ENCODE measurements around the gene CDH12.

CDH12 gene

GRCh38 chr5:21818370-21818720 is 1034.8 kb downstream of the CDH12 start:
- no peak for ATAC-seq
- no peak for TF ChIP-seq ZNF8 (CRISPR knock-in tag; IDR thresholded peaks at IDR 0.05)
- no peak for TF ChIP-seq TOX (CRISPR knock-in tag; IDR thresholded peaks at IDR 0.05; ENCODE audit: borderline replicate concordance)
- no peak for TF ChIP-seq TSHZ2 (CRISPR knock-in tag; IDR thresholded peaks at IDR 0.05)
- no peak for TF ChIP-seq ZFP3 (CRISPR knock-in tag; IDR thresholded peaks at IDR 0.05)
- no peak for TF ChIP-seq PATZ1 (CRISPR knock-in tag; IDR thresholded peaks at IDR 0.05; ENCODE audit: borderline replicate concordance)
- TF ChIP-seq CSDC2 (CRISPR knock-in tag; IDR thresholded peaks at IDR 0.05) = no peak
- TF ChIP-seq RARB (CRISPR knock-in tag; IDR thresholded peaks at IDR 0.05) = no peak
- TF ChIP-seq ZFP30 (CRISPR knock-in tag; IDR thresholded peaks at IDR 0.05) = no peak
- no peak for TF ChIP-seq ZNF70 (CRISPR knock-in tag; IDR thresholded peaks at IDR 0.05)
- TF ChIP-seq OSR1 (CRISPR knock-in tag; IDR thresholded peaks at IDR 0.05) = no peak
- TF ChIP-seq SNAI2 (CRISPR knock-in tag; IDR thresholded peaks at IDR 0.05) = no peak

GRCh38 chr5:21817668-21818369 is 1035.3 kb downstream of the CDH12 start:
- ATAC-seq = no peak
- no peak for TF ChIP-seq TCF4 (CRISPR knock-in tag; IDR thresholded peaks at IDR 0.05; ENCODE audit: borderline replicate concordance)
- TF ChIP-seq CREB5 (CRISPR knock-in tag; IDR thresholded peaks at IDR 0.05; ENCODE audit: low read depth) = no peak
- no peak for TF ChIP-seq GLIS3 (CRISPR knock-in tag; IDR thresholded peaks at IDR 0.05)
- TF ChIP-seq ZNF70 (CRISPR knock-in tag; IDR thresholded peaks at IDR 0.05) = no peak
- TF ChIP-seq TSHZ2 (CRISPR knock-in tag; IDR thresholded peaks at IDR 0.05) = no peak
- TF ChIP-seq ZNF565 (CRISPR knock-in tag; conservative IDR thresholded peaks at IDR 0.05; ENCODE audit: low read depth) = no peak
- no peak for TF ChIP-seq SNAI2 (CRISPR knock-in tag; IDR thresholded peaks at IDR 0.05)
- TF ChIP-seq ESRRG (CRISPR knock-in tag; IDR thresholded peaks at IDR 0.05) = no peak
- no peak for TF ChIP-seq PPARA (CRISPR knock-in tag; IDR thresholded peaks at IDR 0.05; ENCODE audit: borderline replicate concordance)

- ATAC-seq = no peak; the same call in 2 of the 3 replicates
- no peak for TF ChIP-seq RARB (CRISPR knock-in tag; IDR thresholded peaks at IDR 0.05)
- no peak for TF ChIP-seq ZFP30 (CRISPR knock-in tag; IDR thresholded peaks at IDR 0.05)
- TF ChIP-seq CSRNP3 (CRISPR knock-in tag; IDR thresholded peaks at IDR 0.05) = no peak
- no peak for TF ChIP-seq TCF4 (CRISPR knock-in tag; IDR thresholded peaks at IDR 0.05; ENCODE audit: borderline replicate concordance)
- no peak for TF ChIP-seq ZNF565 (CRISPR knock-in tag; conservative IDR thresholded peaks at IDR 0.05; ENCODE audit: low read depth)
- TF ChIP-seq ESRRG (CRISPR knock-in tag; IDR thresholded peaks at IDR 0.05) = no peak
- no peak for TF ChIP-seq ZNF70 (CRISPR knock-in tag; IDR thresholded peaks at IDR 0.05)
- TF ChIP-seq ZC3H10 (CRISPR knock-in tag; IDR thresholded peaks at IDR 0.05) = no peak
- no peak for TF ChIP-seq POU6F1 (CRISPR knock-in tag; IDR thresholded peaks at IDR 0.05; ENCODE audit: borderline replicate concordance, low read depth)
- no peak for TF ChIP-seq TSHZ2 (CRISPR knock-in tag; IDR thresholded peaks at IDR 0.05)
- TF ChIP-seq ARNTL (CRISPR knock-in tag; IDR thresholded peaks at IDR 0.05; ENCODE audit: borderline replicate concordance, low read depth) = no peak
- TF ChIP-seq ISL1 (CRISPR knock-in tag; IDR thresholded peaks at IDR 0.05) = no peak
Measured at GRCh38 chr5:21810737-21811316, 1042.3 kb downstream of the CDH12 start.
